Endothelial cell of umbilical vein (primary cell): ENCODE results near the gene EGLN1. TPM values are rescaled to one million over a fixed set of nuclear protein-coding genes. Genes with fewer than 3 reads are reported as not detected.

ENCODE experiments used
- BruUV-seq: library from RNA; stranded (reverse); fragments of 400-500 nt; replicated peaks from 2 replicates; lab custom pipeline; 2021; lab: Mats Ljungman, UMichigan
- CTCF ChIA-PET: fragments of 300-600, 350-600 bp; sonication (Branson Sonifier 250); formaldehyde crosslinking; loops from one replicate; lab custom pipeline; 2021; ENCODE audit warnings: antibody characterized with exemption, inconsistent platforms; lab: Charles Lee
- POLR2A ChIA-PET: fragments of 300-600, 350-600 bp; sonication (Branson Sonifier 250); formaldehyde crosslinking; loops from one replicate; lab custom pipeline; 2021; ENCODE audit warnings: antibody characterized with exemption, inconsistent platforms; lab: Charles Lee
- DNase-seq: peaks from one replicate; pipeline ENCODE4 v3.0.0-alpha.2; 2011; ENCODE audit warnings: low read depth, low spot score
- FAIRE-seq: peaks from 2 replicates; lab custom pipeline; 2011; peaks lifted over from hg19 to GRCh38; lab: Jason Lieb, UNC
- H2AFZ ChIP-seq: 2 replicates; pipeline ENCODE4 v1.6.0; 2012; ENCODE audit warnings: low read depth, low read length, control low read depth, inconsistent platforms
- H3K27ac ChIP-seq: 2 replicates; pipeline ENCODE4 v1.5.1; 2011; ENCODE audit warnings: low read depth, mild to moderate bottlenecking, control low read depth, low read length, moderate library complexity; ENCODE audit not compliant: insufficient read depth
- H3K27me3 ChIP-seq, 2 experiments: 2 replicates each; pipeline versions ENCODE4 v1.6.0 to v1.6.1; 2011; ENCODE audit warnings: low read length in 2 of 2, mixed read lengths in 1 of 2; ENCODE audit not compliant: control insufficient read depth in 2 of 2, insufficient read depth in 2 of 2
- H3K36me3 ChIP-seq, 2 experiments: 2 replicates in 1 of 2; 3 replicates in 1 of 2; pipeline ENCODE4 v1.5.1; 2011; ENCODE audit warnings: low read length in 2 of 2, mild to moderate bottlenecking in 1 of 2, moderate library complexity in 1 of 2; ENCODE audit not compliant: control insufficient read depth in 2 of 2, insufficient read depth in 2 of 2; ENCODE audit errors: extremely low read depth in 1 of 2
- H3K4me1 ChIP-seq: 3 replicates; pipeline ENCODE4 v1.5.1; 2011; ENCODE audit warnings: mild to moderate bottlenecking, low read length; ENCODE audit not compliant: control insufficient read depth, insufficient read depth; ENCODE audit errors: extremely low read depth
- H3K4me2 ChIP-seq: 2 replicates; pipeline ENCODE4 v1.6.1; 2011; ENCODE audit warnings: low read length, control low read depth, mixed read lengths; ENCODE audit not compliant: insufficient read depth
- H3K4me3 ChIP-seq, 3 experiments: fragments of 200-600 bp in 1 of 3; sonication (generic), shearing (Covaris generic) in 1 of 3; replicated peaks in 1 of 3; 2 replicates each; pipeline ENCODE4 v1.5.1; 2011 to 2016; ENCODE audit warnings: control low read depth in 3 of 3, low read length in 3 of 3, mild to moderate bottlenecking in 2 of 3, inconsistent platforms in 1 of 3, low read depth in 1 of 3, moderate library complexity in 1 of 3; ENCODE audit not compliant: insufficient read depth in 1 of 3
- H3K79me2 ChIP-seq: 2 replicates; pipeline ENCODE4 v1.6.0; 2012; ENCODE audit warnings: low read length, inconsistent platforms; ENCODE audit not compliant: control insufficient read depth, insufficient read depth
- H3K9ac ChIP-seq: replicated peaks from 2 replicates; pipeline ENCODE3; 2011; ENCODE audit warnings: low read length, control low read depth; ENCODE audit not compliant: insufficient read depth; ENCODE audit errors: extremely low read depth
- H3K9me1 ChIP-seq: replicated peaks from 3 replicates; pipeline ENCODE4 v1.6.0; 2011; ENCODE audit warnings: mild to moderate bottlenecking, low read length; ENCODE audit not compliant: control insufficient read depth, insufficient read depth; ENCODE audit errors: extremely low read depth
- H3K9me3 ChIP-seq: replicated peaks from 2 replicates; pipeline ENCODE4 v1.5.1; 2012; ENCODE audit warnings: low read length, inconsistent platforms; ENCODE audit not compliant: control insufficient read depth, insufficient read depth
- H4K20me1 ChIP-seq: replicated peaks from 2 replicates; pipeline ENCODE3; 2011; ENCODE audit warnings: mild to moderate bottlenecking, low read length; ENCODE audit not compliant: control insufficient read depth, insufficient read depth; ENCODE audit errors: extremely low read depth
- EZH2 ChIP-seq: IDR thresholded peaks from 2 replicates; pipeline ENCODE4 v1.6.1; 2012; ENCODE audit warnings: borderline replicate concordance, low read depth, mild to moderate bottlenecking, moderate library complexity, low read length, inconsistent platforms; ENCODE audit not compliant: severe bottlenecking
- FOS ChIP-seq: IDR thresholded peaks from 2 replicates; pipeline ENCODE4 v1.6.1; 2011; ENCODE audit warnings: mild to moderate bottlenecking, low read length, moderate library complexity, borderline replicate concordance; ENCODE audit not compliant: insufficient read depth
- GATA2 ChIP-seq: IDR thresholded peaks from 2 replicates; pipeline ENCODE4 v1.7.0; 2011; ENCODE audit warnings: low read depth, mild to moderate bottlenecking, moderate library complexity, mixed read lengths, low read length; ENCODE audit not compliant: insufficient read length, insufficient read depth
- JUN ChIP-seq: IDR thresholded peaks from 2 replicates; pipeline ENCODE4 v1.6.1; 2011; ENCODE audit warnings: borderline replicate concordance, low read depth; ENCODE audit not compliant: insufficient read length, insufficient read depth
- MYC ChIP-seq: IDR thresholded peaks from one replicate; pipeline ENCODE4 v1.6.1; 2011; ENCODE audit warnings: mild to moderate bottlenecking, low read depth, low read length
- POLR2A ChIP-seq: IDR thresholded peaks from 2 replicates; pipeline ENCODE4 v1.6.1; 2012; ENCODE audit warnings: low read depth, mild to moderate bottlenecking, control low read depth, low read length
- POLR2AphosphoS5 ChIP-seq: IDR thresholded peaks from 2 replicates; pipeline ENCODE4 v1.6.1; 2012; ENCODE audit warnings: low read depth, mild to moderate bottlenecking, control low read depth, low read length, moderate library complexity; ENCODE audit not compliant: insufficient read depth
- dilution Hi-C: fragments of 300-500 bp; cut with MboI; formaldehyde crosslinking; loops from one replicate; pipeline ENCODE4 v1.15.0; 2019; ENCODE audit warnings: low sequenced_read_pairs; ENCODE audit not compliant: extremely low pct_ligation_motif_present
- intact Hi-C: fragments of 100-400 bp; cut with micrococcal nuclease; formaldehyde crosslinking; loops from one replicate; pipeline ENCODE4 v1.10.0; 2022
- polyA plus RNA-seq, 4 experiments: library from polyadenylated mRNA; depleted of rRNA in 3 of 4; stranded (reverse) in 3 of 4; unstranded in 1 of 4; fragments of >200 nt; gene quantifications; 2 replicates each; pipeline versions ENCODE4 v1.2.1 to v1.2.3, GENCODE V29; 2011 to 2012; ENCODE audit warnings: missing spikeins in 1 of 4
- total RNA-seq: library from RNA; stranded (reverse); gene quantifications from 2 replicates; pipeline ENCODE4 v1.2.3, GENCODE V29; 2021
- TF ChIP-seq, protein P1 (sequence below), 2 donors: IDR thresholded peaks; 1 replicate in 1 of 2; 2 replicates in 1 of 2; pipeline ENCODE4 v1.5.1; 2011; ENCODE audit warnings: low read length in 2 of 2, mild to moderate bottlenecking in 2 of 2, moderate library complexity in 2 of 2, control low read depth in 1 of 2, inconsistent platforms in 1 of 2, low read depth in 1 of 2; ENCODE audit not compliant: insufficient read depth in 1 of 2; ENCODE audit errors: extremely low read depth in 1 of 2
- TF ChIP-seq, protein P2 (sequence below): IDR thresholded peaks from 2 replicates; pipeline ENCODE4 v1.6.1; 2011; ENCODE audit not compliant: insufficient read depth, insufficient read length

The EGLN1 gene
- total and polyA plus RNA-seq, 2 donors (not counting 3 experiments of a cell fraction or from before 2014, with no cell fraction given): 13.7 to 38.1 TPM

DNA sequence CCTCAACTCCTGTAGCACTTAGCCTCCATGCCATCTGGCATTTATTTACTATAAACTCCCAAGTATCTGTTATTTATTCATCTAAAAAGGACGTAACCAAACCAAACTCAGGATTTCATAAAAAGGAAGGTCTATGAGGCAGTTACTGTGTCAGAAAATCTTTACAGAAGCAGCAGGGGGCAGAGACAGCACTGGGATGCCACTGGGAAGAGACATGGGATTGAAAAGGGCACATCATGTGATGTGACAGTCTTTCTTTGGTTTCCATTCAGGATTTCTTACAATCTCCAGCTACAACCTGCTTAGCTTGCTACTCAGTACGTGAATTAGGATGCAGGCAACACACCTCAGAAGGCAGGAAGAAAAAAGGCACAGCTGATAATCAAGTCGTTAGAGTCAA is 52.8 kb downstream of the EGLN1 start:
- H3K9ac ChIP-seq: no peak overlapping the region
- no peaks in the 10 kb centered on the region for H4K20me1 ChIP-seq
- no peaks in the 10 kb centered on the region for H3K9me1 ChIP-seq
- dilution Hi-C loops: no loop called here
- peaks cover 0 to 7% of the 10 kb centered on the region in 2 experiments for H3K36me3 ChIP-seq
- no peak overlapping the region for H3K4me3 ChIP-seq
- FAIRE-seq: no peak
- DNase-seq: no peak
- no peaks in the 10 kb centered on the region for H3K9me3 ChIP-seq
- peaks cover 9% of the 10 kb centered on the region for H3K79me2 ChIP-seq
- ChIA-PET POLR2A (no interaction called here), CTCF (interaction anchor here (1.1 to 1.5 kb wide), 3 partner anchors 12 to 215 kb away, joined by 3 to 6 read pairs (median 5); no protein-coding TSS in a partner anchor)
- H3K4me2 ChIP-seq: no peak overlapping the region
- intact Hi-C loops: no loop called here
- H3K27ac ChIP-seq: no peak overlapping the region
- H3K27me3 ChIP-seq: no peaks in the 10 kb centered on the region
- TF ChIP-seq, protein P1, sequence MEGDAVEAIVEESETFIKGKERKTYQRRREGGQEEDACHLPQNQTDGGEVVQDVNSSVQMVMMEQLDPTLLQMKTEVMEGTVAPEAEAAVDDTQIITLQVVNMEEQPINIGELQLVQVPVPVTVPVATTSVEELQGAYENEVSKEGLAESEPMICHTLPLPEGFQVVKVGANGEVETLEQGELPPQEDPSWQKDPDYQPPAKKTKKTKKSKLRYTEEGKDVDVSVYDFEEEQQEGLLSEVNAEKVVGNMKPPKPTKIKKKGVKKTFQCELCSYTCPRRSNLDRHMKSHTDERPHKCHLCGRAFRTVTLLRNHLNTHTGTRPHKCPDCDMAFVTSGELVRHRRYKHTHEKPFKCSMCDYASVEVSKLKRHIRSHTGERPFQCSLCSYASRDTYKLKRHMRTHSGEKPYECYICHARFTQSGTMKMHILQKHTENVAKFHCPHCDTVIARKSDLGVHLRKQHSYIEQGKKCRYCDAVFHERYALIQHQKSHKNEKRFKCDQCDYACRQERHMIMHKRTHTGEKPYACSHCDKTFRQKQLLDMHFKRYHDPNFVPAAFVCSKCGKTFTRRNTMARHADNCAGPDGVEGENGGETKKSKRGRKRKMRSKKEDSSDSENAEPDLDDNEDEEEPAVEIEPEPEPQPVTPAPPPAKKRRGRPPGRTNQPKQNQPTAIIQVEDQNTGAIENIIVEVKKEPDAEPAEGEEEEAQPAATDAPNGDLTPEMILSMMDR (IDR thresholded peaks at IDR 0.05; ENCODE audit: extremely low read depth in 1 of 2, insufficient read depth in 1 of 2, low read depth in 1 of 2, low read length in 2 of 2): no peak
- TF ChIP-seq EZH2 (no peak), GATA2 (no peak), POLR2A (no peak), MYC (no peak), JUN (no peak), POLR2AphosphoS5 (no peak), FOS (no peak)
- TF ChIP-seq, protein P2, sequence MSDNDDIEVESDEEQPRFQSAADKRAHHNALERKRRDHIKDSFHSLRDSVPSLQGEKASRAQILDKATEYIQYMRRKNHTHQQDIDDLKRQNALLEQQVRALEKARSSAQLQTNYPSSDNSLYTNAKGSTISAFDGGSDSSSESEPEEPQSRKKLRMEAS: no peak
- no peak overlapping the region for H2AFZ ChIP-seq
- H3K4me1 ChIP-seq: no peaks in the 10 kb centered on the region
- BruUV-seq: no TSS peak
